Kidney epithelial cell (primary cell): Measurements from ENCODE around the gene ATP6V1F. TPM values are rescaled to one million over a fixed set of nuclear protein-coding genes. Genes with fewer than 3 reads are reported as not detected.

Experiments
- DNase-seq: peaks from one replicate; pipeline ENCODE4 v3.0.0-alpha.2; 2010; ENCODE audit warnings: low read depth
- H3K27me3 ChIP-seq: 2 replicates; pipeline ENCODE4 v1.6.0; 2011; ENCODE audit warnings: low read length; ENCODE audit not compliant: control insufficient read depth, insufficient read depth
- H3K36me3 ChIP-seq: 2 replicates; pipeline ENCODE4 v1.5.1; 2011; ENCODE audit warnings: low read length; ENCODE audit not compliant: control insufficient read depth, insufficient read depth
- H3K4me3 ChIP-seq: 2 replicates; pipeline ENCODE4 v1.5.1; 2011; ENCODE audit warnings: low read depth, mild to moderate bottlenecking, control low read depth, low read length
- CTCF ChIP-seq: IDR thresholded peaks from 2 replicates; pipeline ENCODE4 v1.5.1; 2011; ENCODE audit warnings: mild to moderate bottlenecking, moderate library complexity, low read length, control low read depth, inconsistent platforms; ENCODE audit not compliant: insufficient read depth, poor library complexity, severe bottlenecking
- total RNA-seq: library from RNA; depleted of rRNA; stranded (reverse); fragments of >200 nt; gene quantifications from 2 replicates; pipeline ENCODE4 v1.2.3, GENCODE V29; 2015

The ATP6V1F gene
- total RNA-seq, 1 donor from 2014 or later = 225 TPM

DNA sequence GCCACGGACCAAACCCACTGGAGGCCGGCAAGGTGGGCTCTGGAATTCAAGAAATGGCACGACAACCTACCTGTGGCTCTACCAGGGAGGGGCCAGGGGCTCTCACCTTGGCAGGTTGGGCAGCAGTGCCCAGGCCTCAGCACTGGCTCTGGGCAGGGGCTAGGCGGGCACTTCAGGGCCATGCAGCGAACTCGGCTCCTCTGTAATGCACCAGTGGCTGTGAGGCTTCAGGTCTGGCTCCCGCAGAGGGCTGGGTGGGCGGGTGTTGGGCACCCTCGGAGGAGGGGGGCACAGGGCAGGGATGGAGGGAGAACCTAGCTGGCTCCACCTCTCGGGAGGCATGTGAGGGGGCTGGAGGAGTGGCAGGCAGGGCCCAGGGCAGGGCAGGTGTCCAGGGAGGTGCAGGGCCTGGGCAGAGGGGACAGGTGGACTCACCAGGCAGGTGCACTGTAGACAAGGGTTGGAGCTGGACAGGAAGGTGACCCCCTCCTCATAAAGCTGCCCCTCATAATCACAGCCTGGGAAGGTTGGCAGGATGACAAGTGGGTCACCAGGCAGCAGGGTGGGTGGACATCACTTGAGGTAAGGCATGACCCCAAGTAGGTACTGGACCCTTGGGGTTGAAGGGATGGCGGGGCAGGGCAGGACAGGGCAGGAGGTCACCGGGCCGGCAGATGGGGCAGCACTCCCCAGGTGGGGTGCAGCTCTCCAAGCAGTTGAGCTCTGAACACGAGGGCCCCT lies 41.1 kb downstream of the ATP6V1F start:
- no peak for DNase-seq
- Histone ChIP-seq H3K36me3 (no peaks in the 10 kb centered on the region), H3K4me3 (no peak overlapping the region), H3K27me3 (no peaks in the 10 kb centered on the region)
- TF ChIP-seq CTCF = no peak

- no peaks in the 10 kb centered on the region for H3K36me3 ChIP-seq
- H3K27me3 ChIP-seq = no peaks in the 10 kb centered on the region
- H3K4me3 ChIP-seq = no peak overlapping the region
- peak; percentile 57 for TF ChIP-seq CTCF
- no peak for DNase-seq
Observed at GRCh38 chr7:128904381-128905197, 41.9 kb downstream of the ATP6V1F start.

DNA sequence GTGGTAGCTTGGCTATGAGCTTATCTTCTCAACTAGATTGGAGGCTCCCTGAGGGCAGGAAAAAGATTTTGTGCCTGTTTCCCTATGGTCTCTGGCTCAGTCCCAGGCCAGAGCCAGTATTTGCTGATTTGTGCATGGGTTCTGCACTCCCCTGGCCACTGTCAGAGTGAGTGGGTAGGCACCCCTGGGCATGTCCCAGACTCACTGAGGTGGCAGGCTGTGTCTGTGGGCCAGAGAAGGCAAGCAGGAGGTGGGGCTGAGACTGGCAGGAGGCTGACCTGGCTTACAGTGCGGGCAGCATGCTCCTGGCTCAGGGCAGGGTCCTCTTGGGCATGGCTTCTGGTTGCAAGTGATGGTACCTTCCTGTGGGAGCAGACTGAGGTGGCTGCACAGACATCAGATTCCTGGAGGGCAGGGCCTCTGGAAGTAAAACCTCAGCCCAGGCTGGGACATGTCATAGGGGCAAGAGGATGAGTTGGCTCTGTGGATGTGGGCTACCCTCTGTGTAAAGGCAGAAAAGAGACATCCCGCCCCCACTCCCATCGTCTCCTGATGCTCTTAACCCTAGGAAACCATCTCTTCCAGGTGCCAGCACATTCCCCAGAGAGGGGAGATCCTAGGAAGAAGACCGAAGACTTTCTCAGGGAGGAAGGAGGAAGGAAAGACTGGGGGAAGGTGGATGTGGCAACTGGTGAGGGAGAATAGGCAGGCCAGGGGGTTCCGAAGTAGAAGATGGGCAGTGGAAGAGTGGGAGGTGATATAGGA lies 43.5 kb downstream of the ATP6V1F start:
- H3K36me3 ChIP-seq = no peaks in the 10 kb centered on the region
- no peak for TF ChIP-seq CTCF
- H3K4me3 ChIP-seq = no peak overlapping the region
- H3K27me3 ChIP-seq = peaks cover 3% of the 10 kb centered on the region
- DNase-seq = no peak

DNA sequence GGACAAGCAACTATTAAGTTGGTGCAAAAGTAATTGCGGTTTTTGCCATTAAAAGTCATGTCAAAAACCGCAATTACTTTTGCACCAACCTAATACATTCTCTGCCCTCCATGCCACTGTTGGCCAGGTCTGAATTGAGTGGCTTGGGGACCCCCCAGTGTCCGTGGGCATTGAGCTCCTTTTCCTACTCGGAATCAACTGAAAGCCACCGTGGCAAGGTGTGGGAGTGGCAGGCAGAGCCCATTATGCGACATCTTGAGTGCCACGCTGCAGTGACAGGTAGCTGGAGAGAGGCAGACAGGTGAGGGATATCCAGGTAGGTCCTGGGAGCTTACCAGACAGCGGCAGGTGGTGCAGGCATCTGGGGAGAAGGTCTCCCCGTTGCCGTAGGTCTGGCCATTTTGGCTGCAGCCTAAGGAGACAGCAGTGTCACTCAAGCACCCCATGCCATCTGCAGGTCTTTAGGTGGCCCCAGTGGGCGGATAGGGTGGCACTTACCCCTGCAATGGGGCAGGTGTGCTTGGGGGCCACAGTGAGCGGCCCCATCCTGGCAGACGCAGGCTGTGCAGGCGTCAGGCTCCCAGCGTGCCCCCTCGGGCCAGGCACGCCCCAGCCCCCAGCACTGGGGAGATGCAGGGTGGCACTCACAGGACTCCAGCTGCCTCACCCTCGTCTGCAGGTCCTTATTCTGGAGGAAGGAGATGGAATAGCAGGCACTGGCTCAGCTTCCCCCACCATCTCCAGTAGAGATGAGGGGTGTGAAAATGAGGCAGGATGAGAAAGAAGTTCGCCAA lies 44.3 kb downstream of the ATP6V1F start:
- H3K36me3 ChIP-seq = no peaks in the 10 kb centered on the region
- no peak overlapping the region for H3K4me3 ChIP-seq
- no peak for DNase-seq
- H3K27me3 ChIP-seq = peaks cover 3% of the 10 kb centered on the region
- no peak for TF ChIP-seq CTCF
